HG02981 (cell line): ENCODE results near the gene AHI1.
A peak's percentile ranks its signal among the peaks of the same experiment; 100 is the strongest.
"Not testable (repeated sequence)": the region's sequence is repeated elsewhere in the genome, so short reads cannot be mapped to it uniquely, and the experiment has no call there.

ENCODE experiments used
- ATAC-seq: cut with Tn5 transposase; IDR thresholded peaks from one replicate; pipeline ENCODE4 v1.9.1; 2021; ENCODE audit warnings: mild to moderate bottlenecking, moderate library complexity; ENCODE audit not compliant: unreplicated experiment

AHI1 gene

GRCh38 chr6:135339920-135340319 is 157.6 kb downstream of the AHI1 start:
- not testable (repeated sequence) for ATAC-seq

GRCh38 chr6:135334169-135334568 is 163.4 kb downstream of the AHI1 start:
- ATAC-seq, result no peak

- peak; percentile 37 for ATAC-seq
These were observed 166.5 kb downstream of the AHI1 start for GRCh38 chr6:135331002-135331401.

- peak; percentile 93 for ATAC-seq
These were observed 167.4 kb downstream of the AHI1 start for GRCh38 chr6:135329851-135330803.

- ATAC-seq, result no peak
These were observed 169.4 kb downstream of the AHI1 start for GRCh38 chr6:135328136-135328535.

DNA sequence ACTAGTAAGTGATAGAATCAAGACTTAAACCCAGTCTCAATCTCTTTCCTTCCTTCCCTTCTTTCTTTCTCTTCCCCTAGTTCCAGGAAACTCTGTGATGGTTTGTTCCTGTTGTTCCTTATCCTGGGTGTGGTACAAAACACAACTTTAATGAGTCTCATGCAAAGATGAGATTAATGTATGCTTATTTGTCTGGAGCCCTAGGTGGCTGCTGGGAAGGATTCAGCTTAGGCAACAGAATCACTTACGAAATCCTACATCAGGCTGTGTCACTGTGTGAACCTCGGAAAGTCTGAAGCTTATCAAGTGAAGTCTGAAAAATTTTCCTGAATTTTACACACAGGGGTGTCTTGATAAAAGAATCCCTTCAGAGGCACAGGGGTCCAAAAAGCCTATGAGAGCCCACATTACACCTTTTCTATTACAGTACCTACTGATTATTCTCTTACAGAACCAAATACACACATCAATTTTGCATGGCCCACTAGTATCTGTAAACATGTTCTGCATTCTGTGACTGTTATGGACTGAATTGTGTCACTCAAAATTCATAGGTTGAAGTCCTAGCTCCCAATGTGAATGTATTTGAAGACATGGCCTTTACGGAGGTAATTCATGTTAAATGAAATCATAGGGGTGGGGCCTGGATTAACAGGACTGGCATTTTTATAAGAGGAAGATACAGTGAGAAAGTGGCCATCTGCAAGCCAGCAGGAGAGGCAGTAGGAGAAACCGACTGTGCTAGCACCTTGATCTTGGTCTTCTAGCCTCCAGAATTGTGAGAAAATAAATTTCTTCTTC is 171.7 kb downstream of the AHI1 start:
- no peak for ATAC-seq

GRCh38 chr6:135324531-135324930 is 173.0 kb downstream of the AHI1 start:
- ATAC-seq, result no peak

DNA sequence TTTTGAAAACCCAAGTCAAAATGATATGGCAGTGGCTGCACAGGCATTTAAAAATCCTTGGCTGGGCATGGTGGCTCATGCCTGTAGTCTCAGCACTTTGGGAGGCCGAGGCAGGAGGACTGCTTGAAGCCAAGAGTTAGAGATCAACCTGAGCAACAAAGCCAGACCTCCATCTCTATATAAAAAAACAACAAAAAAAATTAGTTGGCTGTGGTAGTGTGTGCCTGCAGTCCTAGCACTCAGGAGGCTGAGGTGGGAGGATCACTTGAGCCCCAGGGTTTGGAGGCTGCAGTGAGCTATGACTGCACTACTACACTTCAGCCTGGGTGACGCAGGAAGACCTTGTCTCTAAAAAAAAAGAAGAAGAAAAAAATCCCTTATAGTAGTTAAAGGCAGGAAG is 173.6 kb downstream of the AHI1 start:
- ATAC-seq, result no peak

DNA sequence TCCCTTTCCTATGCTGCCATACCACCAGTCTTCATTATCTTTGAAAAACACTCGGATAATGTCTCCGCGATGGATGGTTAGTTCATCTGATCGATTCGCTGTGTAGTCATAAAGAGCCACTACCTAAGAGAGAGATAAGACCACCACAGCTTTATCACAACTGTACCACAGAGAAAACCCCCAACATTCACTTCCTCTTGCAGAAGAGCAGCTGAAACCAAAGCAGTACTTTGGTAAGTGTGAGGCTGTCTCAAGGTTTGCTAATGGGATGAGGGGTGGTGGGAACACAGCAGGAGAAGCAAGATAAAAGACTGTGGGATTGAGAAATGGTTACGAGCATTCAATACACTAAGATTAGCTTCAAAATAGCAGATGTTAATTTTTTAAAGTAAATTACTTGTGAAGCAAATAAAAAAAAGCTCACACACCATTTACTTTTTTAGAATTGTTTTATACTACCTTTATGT is 174.3 kb downstream of the AHI1 start:
- ATAC-seq, result peak; percentile 98

GRCh38 chr6:135322427-135323201 is 174.9 kb downstream of the AHI1 start:
- peak; percentile 61 for ATAC-seq

DNA sequence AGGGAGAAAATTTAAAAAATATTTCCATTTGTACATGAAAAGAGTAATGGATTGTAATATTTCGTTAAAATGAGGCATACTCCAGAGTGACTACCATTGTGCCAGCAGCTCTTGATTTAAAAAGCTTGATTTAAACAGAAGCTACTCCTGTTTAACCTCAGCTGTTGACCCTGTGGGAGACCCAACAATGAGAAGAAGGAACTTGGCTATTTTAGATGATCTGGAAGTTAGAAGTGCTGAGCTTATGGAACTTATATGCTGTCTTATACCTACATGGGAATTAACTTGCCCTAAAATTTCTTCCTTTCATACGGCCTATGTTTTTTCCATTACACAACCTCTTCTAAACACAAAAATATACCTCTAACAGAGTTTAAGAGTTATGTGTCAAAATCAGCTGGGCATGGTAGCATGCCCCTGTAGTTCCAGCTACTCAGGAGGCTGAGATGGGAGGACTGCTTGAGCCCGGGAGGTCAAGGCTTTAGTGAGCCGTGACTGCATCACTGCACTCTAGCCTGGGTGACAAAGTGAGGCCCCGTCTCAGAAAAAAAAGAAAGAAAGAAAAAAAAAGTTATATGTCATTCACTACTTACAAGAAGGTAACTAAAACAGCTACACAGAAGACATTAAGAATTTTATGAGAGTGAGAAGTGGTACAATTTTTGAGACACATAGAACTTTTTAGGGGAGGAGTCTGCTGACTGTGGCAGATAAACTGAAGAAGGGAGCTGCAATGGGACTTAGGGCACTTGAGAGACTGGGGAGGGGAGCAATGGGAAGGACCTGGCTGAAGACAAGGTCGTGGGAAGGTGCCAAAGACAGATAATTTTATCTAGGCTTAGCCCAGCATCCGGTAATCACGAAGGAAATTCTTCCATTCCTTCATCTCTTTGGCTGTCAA is 176.6 kb downstream of the AHI1 start:
- ATAC-seq, result no peak

GRCh38 chr6:135319819-135320218 is 177.7 kb downstream of the AHI1 start:
- no peak for ATAC-seq

DNA sequence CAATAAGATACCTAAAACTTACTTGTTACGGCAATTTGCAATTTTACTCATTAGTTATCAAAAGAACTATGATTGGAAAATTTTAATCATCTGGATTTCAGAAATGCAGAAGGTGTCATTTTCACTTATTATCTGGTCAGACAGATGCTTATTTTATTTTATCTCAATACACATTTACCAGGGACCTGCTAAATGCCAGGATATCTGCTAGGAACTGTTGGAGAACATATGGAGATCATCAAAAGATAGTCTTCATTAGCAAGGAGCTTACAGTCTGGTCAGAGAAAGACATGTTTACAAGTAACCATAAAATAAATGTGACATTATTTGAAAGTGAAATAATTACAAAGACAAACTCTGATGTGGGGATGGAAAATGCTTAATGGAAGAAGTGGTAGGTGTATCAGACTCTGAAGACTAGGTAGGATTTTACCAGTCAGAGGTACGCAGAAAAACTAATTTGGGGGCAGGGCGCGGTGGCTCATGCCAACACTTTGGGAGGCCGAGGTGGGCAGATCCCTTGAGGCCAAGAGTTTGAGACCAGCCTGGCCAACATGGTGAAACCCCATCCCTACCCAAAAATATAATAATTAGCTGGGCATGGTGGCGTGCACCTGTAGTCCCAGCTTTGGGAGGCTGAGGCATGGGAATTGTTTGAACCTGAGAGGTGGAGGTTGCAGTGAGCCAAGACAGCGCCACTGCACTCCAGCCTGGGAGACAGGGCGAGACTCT is 178.6 kb downstream of the AHI1 start:
- ATAC-seq, result no peak

DNA sequence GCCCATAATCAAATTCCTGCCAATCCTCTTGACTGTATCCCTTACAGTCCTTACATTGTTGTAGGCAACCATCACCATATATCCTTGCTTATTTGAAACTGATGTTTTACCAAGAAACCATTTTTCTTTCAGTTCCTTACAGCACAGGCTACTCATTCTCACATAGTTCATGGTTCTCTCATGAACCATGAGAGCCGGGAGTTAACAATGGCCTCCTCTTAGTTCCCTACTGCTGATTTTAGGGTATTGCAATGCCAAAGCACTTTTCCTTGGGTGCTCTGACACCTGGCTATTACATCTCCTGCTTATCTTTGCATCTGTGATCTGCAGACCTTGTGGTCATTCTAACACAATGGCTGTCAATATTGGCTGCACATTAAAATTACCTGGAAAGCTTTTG is 183.0 kb downstream of the AHI1 start:
- no peak for ATAC-seq

- ATAC-seq, result no peak
These were observed 185.9 kb downstream of the AHI1 start for GRCh38 chr6:135311446-135312200.

- ATAC-seq, result no peak
These were observed 187.2 kb downstream of the AHI1 start for GRCh38 chr6:135310291-135310690.

GRCh38 chr6:135306740-135307420 is 190.7 kb downstream of the AHI1 start:
- no peak for ATAC-seq

DNA sequence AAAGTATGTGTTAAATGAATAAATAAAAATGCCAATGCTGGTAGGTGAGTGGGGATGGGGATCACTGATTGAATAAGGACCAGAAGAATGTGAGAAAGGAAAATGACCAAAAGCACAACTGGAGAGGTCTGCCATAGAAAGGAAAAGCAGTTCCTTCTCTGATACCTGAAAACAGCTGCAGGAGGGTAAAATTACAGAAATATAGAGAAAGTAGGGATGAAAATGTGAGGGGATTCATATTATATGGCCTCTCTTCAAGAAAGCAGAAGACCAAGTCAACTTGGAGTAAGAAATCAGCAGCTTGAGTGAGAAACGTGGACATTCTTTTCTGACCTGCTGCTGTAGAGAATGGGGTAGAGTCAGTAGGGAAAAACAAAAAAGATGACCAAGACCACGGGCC is 191.4 kb downstream of the AHI1 start:
- no peak for ATAC-seq
